Stimulated activated CD4-positive, alpha-beta T cell treated with anti-CD3 and anti-CD28 coated beads, Interleukin-12 subunit alpha, Interleukin-12 subunit beta, amount 100 ng/mL, for 24 hours (primary cell): ENCODE data around the gene CACHD1.
A peak's percentile ranks its signal among the peaks of the same experiment; 100 is the strongest.

Experiments used
- DNase-seq, 2 experiments: peaks; one replicate each; pipeline ENCODE4 v3.0.0-alpha.2; 2020; ENCODE audit warnings: low read depth in 2 of 2

The CACHD1 gene

GRCh38 chr1:64654519-64655341 lies 184.8 kb downstream of the CACHD1 start:
- DNase-seq = no peak

- DNase-seq = no peak
Measured at GRCh38 chr1:64655861-64656260, 185.9 kb downstream of the CACHD1 start.

GRCh38 chr1:64659478-64660138 lies 189.7 kb downstream of the CACHD1 start:
- no peak for DNase-seq

- peak in 1 of 2 experiments; percentile 11 for DNase-seq
Measured at GRCh38 chr1:64663668-64664067, 193.7 kb downstream of the CACHD1 start.

- DNase-seq = no peak
Measured at GRCh38 chr1:64664299-64664698, 194.4 kb downstream of the CACHD1 start.

GRCh38 chr1:64669098-64669675 lies 199.3 kb downstream of the CACHD1 start:
- no peak for DNase-seq

GRCh38 chr1:64675718-64676345 lies 205.9 kb downstream of the CACHD1 start:
- DNase-seq = no peak

GRCh38 chr1:64676386-64676785 lies 206.5 kb downstream of the CACHD1 start:
- DNase-seq = no peak

GRCh38 chr1:64677532-64677931 lies 207.6 kb downstream of the CACHD1 start:
- DNase-seq = no peak

- DNase-seq = no peak
Measured at GRCh38 chr1:64678366-64678765, 208.4 kb downstream of the CACHD1 start.

- no peak for DNase-seq
Measured at GRCh38 chr1:64679177-64679576, 209.2 kb downstream of the CACHD1 start.

GRCh38 chr1:64680599-64680998 lies 210.7 kb downstream of the CACHD1 start:
- no peak for DNase-seq

- DNase-seq = no peak
Measured at GRCh38 chr1:64681043-64681442, 211.1 kb downstream of the CACHD1 start.

- no peak for DNase-seq
Measured at GRCh38 chr1:64683419-64683818, 213.5 kb downstream of the CACHD1 start.

- DNase-seq = no peak
Measured at GRCh38 chr1:64685217-64685616, 215.3 kb downstream of the CACHD1 start.

GRCh38 chr1:64685765-64686341 lies 215.9 kb downstream of the CACHD1 start:
- no peak for DNase-seq

- peak in 1 of 2 experiments; percentile 4 for DNase-seq
Measured at GRCh38 chr1:64686828-64687724, 217.1 kb downstream of the CACHD1 start.

GRCh38 chr1:64687725-64688327 lies 217.9 kb downstream of the CACHD1 start:
- DNase-seq = no peak

GRCh38 chr1:64691626-64692025 lies 221.7 kb downstream of the CACHD1 start:
- no peak for DNase-seq

GRCh38 chr1:64692911-64693310 lies 223.0 kb downstream of the CACHD1 start:
- no peak for DNase-seq

GRCh38 chr1:64693406-64693805 lies 223.5 kb downstream of the CACHD1 start:
- DNase-seq = no peak
